GM12878 (cell line): ENCODE measurements around the gene SLC25A41. TPM values are rescaled to one million over a fixed set of nuclear protein-coding genes. Genes with fewer than 3 reads are reported as not detected.

ENCODE experiments used
- ATAC-seq: fragments of 200-7000 bp; cut with Tn5 transposase; 3 replicates; pipeline ENCODE4 v1.9.1; 2020; ENCODE audit warnings: mild to moderate bottlenecking, moderate library complexity
- BruUV-seq: library from RNA; stranded (reverse); fragments of 400-500 nt; replicated peaks from 2 replicates; lab custom pipeline; 2021; lab: Mats Ljungman, UMichigan
- CTCF ChIA-PET: fragments of 300-600 bp; sonication (Branson Sonifier 250); formaldehyde crosslinking; extraction: SDS; loops from one replicate; lab custom pipeline; 2021; ENCODE audit warnings: inconsistent platforms; lab: Yijun Ruan, JAX
- POLR2A ChIA-PET: fragments of 350-600 bp; formaldehyde crosslinking; extraction: SDS; loops from one replicate; lab custom pipeline; 2021; ENCODE audit warnings: inconsistent platforms; lab: Charles Lee
- RAD21 ChIA-PET: fragments of 300-600 bp; sonication (Branson Sonifier 250); formaldehyde crosslinking; loops from one replicate; lab custom pipeline; 2023; ENCODE audit warnings: antibody characterized with exemption; ENCODE audit not compliant: unreplicated experiment; lab: Charles Lee
- SMC1A ChIA-PET: fragments of 300-600 bp; sonication (Branson Sonifier 250); formaldehyde crosslinking; loops from one replicate; lab custom pipeline; 2023; ENCODE audit not compliant: unreplicated experiment, uncharacterized antibody; lab: Charles Lee
- DNase-seq: peaks from one replicate; pipeline ENCODE4 v3.0.0-alpha.2; 2011; ENCODE audit warnings: low read depth, low spot score
- FAIRE-seq: peaks from 3 replicates; lab custom pipeline; 2011; peaks lifted over from hg19 to GRCh38; lab: Jason Lieb, UNC
- H2AFZ ChIP-seq: 2 replicates; pipeline ENCODE4 v1.6.0; 2011; ENCODE audit warnings: low read depth, low read length, control low read depth; ENCODE audit not compliant: control insufficient read depth
- H3K27ac ChIP-seq: 2 replicates; pipeline ENCODE4 v1.5.1; 2011; ENCODE audit warnings: control low read depth; ENCODE audit not compliant: control insufficient read depth, insufficient read depth
- H3K27me3 ChIP-seq, 2 experiments: replicated peaks in 1 of 2; 2 replicates each; pipeline versions ENCODE4 v1.6.0 to v1.6.1; 2011; ENCODE audit warnings: low read length in 1 of 2; ENCODE audit not compliant: control insufficient read depth in 2 of 2, insufficient read depth in 2 of 2
- H3K36me3 ChIP-seq, 2 experiments: 2 replicates each; pipeline ENCODE4 v1.5.1; 2011; ENCODE audit warnings: low read length in 1 of 2; ENCODE audit not compliant: control insufficient read depth in 2 of 2, insufficient read depth in 2 of 2
- H3K4me1 ChIP-seq: 2 replicates; pipeline ENCODE4 v1.6.1; 2011; ENCODE audit warnings: mild to moderate bottlenecking, low read length, moderate library complexity, mixed read lengths; ENCODE audit not compliant: control insufficient read depth, insufficient read depth
- H3K4me2 ChIP-seq: 2 replicates; pipeline ENCODE4 v1.6.0; 2011; ENCODE audit warnings: control low read depth; ENCODE audit not compliant: control insufficient read depth, insufficient read depth
- H3K4me3 ChIP-seq: fragments of 200-600 bp; sonication (generic); 2 replicates; pipeline ENCODE4 v1.5.1; 2016
- H3K79me2 ChIP-seq: 2 replicates; pipeline ENCODE4 v1.6.0; 2011; ENCODE audit warnings: low read length; ENCODE audit not compliant: control insufficient read depth, insufficient read depth
- H3K9ac ChIP-seq: 2 replicates; pipeline ENCODE4 v1.8.0; 2011; ENCODE audit warnings: low read length, control low read depth, mixed read lengths; ENCODE audit not compliant: control insufficient read depth, insufficient read depth
- H3K9me3 ChIP-seq: replicated peaks from 3 replicates; pipeline ENCODE4 v1.5.1; 2011; ENCODE audit warnings: mild to moderate bottlenecking, low read length; ENCODE audit not compliant: control insufficient read depth, insufficient read depth
- H4K20me1 ChIP-seq: 2 replicates; pipeline ENCODE4 v1.6.0; 2011; ENCODE audit not compliant: control insufficient read depth, insufficient read depth
- JUND ChIP-seq: IDR thresholded peaks from 2 replicates; pipeline ENCODE4 v1.6.1; 2012; ENCODE audit warnings: low read depth, mild to moderate bottlenecking, low read length, improper control_type of control experiment, moderate library complexity
- TCF7 ChIP-seq: IDR thresholded peaks from 2 replicates; pipeline ENCODE4 v1.6.1; 2014; ENCODE audit warnings: antibody characterized with exemption, borderline replicate concordance
- USF1 ChIP-seq: IDR thresholded peaks from 2 replicates; pipeline ENCODE4 v1.6.1; 2011; ENCODE audit warnings: borderline replicate concordance, low read depth, mild to moderate bottlenecking, moderate library complexity, mixed read lengths, low read length; ENCODE audit not compliant: insufficient read depth; ENCODE audit errors: extremely low read length
- ZBTB33 ChIP-seq: fragments of 450-650 bp; IDR thresholded peaks from 2 replicates; pipeline ENCODE4 v1.6.1; 2017; ENCODE audit warnings: mild to moderate bottlenecking
- ZBTB40 ChIP-seq: fragments of 450-650 bp; IDR thresholded peaks from 2 replicates; pipeline ENCODE4 v1.6.1; 2016; ENCODE audit warnings: mild to moderate bottlenecking, moderate library complexity, borderline replicate concordance
- WGBS: methylation state at CpG from one replicate; pipeline ENCODE4 v1.1.6; 2016; ENCODE audit warnings: low lambda C conversion rate; ENCODE audit not compliant: insufficient replicate concordance, insufficient coverage; ENCODE audit errors: missing lambda C conversion rate; 5-methylcytosine and 5-hydroxymethylcytosine counted together
- in situ Hi-C: fragments of 300-500 bp; cut with MboI; formaldehyde crosslinking; loops from 9 replicates; pipeline ENCODE4 v1.14.3; 2018; ENCODE audit warnings: mixed read lengths
- intact Hi-C: fragments of 100-400 bp; cut with micrococcal nuclease; formaldehyde crosslinking; loops from one replicate; pipeline ENCODE4 v1.14.2; 2022; ENCODE audit not compliant: unreplicated experiment
- polyA plus RNA-seq, 11 experiments: library from polyadenylated mRNA; depleted of rRNA in 4 of 11; unstranded in 6 of 11; stranded (reverse) in 5 of 11; fragments of >200 nt; fragmentation: Nextera tagmentation in 4 of 11; fragmentation: Illumina TruSeq in 1 of 11; extraction: Ambion mirVana in 4 of 11; extraction: Trizol in 1 of 11; gene quantifications; 1 replicate in 1 of 11; 2 replicates in 10 of 11; pipeline versions ENCODE4 v1.2.1 to v1.2.3, GENCODE V29; 2011 to 2016; ENCODE audit warnings: inconsistent platforms in 2 of 11, missing spikeins in 2 of 11, low read depth in 1 of 11
- total RNA-seq, 4 experiments: library from RNA; depleted of rRNA in 3 of 4; stranded (reverse); fragments of >200 nt in 3 of 4; fragmentation: Illumina TruSeq in 1 of 4; extraction: Trizol in 1 of 4; gene quantifications; 2 replicates each; pipeline versions ENCODE4 v1.2.1 to v1.2.3, GENCODE V29; 2013 to 2021
- TF ChIP-seq, protein P1 (sequence below): fragments of 450-650 bp; formaldehyde crosslinking; IDR thresholded peaks from 2 replicates; pipeline ENCODE4 v1.5.0; 2022; ENCODE audit warnings: mild to moderate bottlenecking, missing genetic modification characterization
- TF ChIP-seq, protein P2 (sequence below): fragments of 450-650 bp; IDR thresholded peaks from 2 replicates; pipeline ENCODE4 v1.6.1; 2017; ENCODE audit warnings: antibody characterized with exemption, mild to moderate bottlenecking, moderate library complexity

The SLC25A41 gene
- total and polyA plus RNA-seq, 10 of the 15 experiments (the other 5 are each of a cell fraction or from before 2014, with no cell fraction given), result 0.23 to 1.2 (median 0.43) TPM; not detected in 2

DNA sequence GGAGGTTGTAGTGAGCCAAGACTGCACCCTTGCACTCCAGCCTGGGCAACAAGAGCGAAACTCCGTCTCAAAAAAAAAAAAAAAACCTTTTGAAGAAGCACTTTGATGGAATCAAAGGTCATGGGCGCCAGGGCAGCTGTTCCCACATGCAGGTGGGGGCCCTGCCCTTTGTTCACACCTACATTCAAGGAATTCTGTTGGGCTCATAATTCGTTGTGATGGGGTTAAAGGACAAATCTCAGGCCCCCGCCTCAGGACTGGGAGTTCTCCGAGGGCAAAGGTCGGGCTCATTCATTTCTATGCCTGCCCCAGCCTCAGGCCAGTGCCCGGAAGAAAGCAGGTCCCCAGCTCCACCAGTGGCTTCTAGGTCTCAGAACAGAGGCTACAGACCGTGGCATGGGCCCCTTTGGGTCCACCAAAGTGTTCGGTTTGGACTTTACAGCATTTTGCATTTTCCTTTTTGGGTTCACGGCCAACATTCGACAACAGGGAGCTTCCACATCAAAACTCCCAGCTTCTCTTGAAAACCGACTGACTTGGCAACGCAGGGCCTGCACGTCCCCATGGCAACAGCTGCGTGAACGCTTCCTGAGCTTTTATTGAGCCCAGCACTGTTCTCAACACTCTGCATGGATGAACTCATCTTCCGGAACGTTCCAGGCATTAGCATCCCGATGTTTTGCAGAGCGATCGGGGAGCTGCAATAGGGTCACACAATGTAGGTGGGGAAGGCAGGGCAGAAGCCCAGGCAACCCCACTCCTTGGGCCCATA, 30.5 kb downstream of the SLC25A41 start:
- CTCF ChIA-PET, result interaction anchor here (0.6 kb wide), 1 partner anchor 97 kb away, joined by 3 read pairs; no protein-coding TSS in a partner anchor

More for the DNA sequence above, 30.5 kb downstream of the SLC25A41 start:
- Histone ChIP-seq H3K27me3 (no peaks in the 10 kb centered on the region), H4K20me1 (no peaks in the 10 kb centered on the region), H3K4me2 (no peak overlapping the region), H3K4me3 (no peak overlapping the region), H3K4me1 (no peaks in the 10 kb centered on the region), H3K36me3 (no peaks in the 10 kb centered on the region), H3K27ac (no peak overlapping the region), H2AFZ (no peak overlapping the region), H3K9me3 (no peaks in the 10 kb centered on the region), H3K79me2 (no peaks in the 10 kb centered on the region), H3K9ac (no peak overlapping the region)
- RAD21 ChIA-PET, result no interaction called here
- POLR2A ChIA-PET, result no interaction called here
- intact Hi-C loops, result no loop called here
- BruUV-seq, result no TSS peak
- no peak for ATAC-seq
- in situ Hi-C loops, result no loop called here
- no peak for FAIRE-seq
- DNase-seq, result no peak
- SMC1A ChIA-PET, result interaction anchor here (0.5 to 1.2 kb wide), 2 partner anchors 8 to 266 kb away, joined by 3 read pairs; no protein-coding TSS in a partner anchor
- 53% methylated on average over 20 of the region's 22 CpGs for WGBS
- TF ChIP-seq, protein P1, sequence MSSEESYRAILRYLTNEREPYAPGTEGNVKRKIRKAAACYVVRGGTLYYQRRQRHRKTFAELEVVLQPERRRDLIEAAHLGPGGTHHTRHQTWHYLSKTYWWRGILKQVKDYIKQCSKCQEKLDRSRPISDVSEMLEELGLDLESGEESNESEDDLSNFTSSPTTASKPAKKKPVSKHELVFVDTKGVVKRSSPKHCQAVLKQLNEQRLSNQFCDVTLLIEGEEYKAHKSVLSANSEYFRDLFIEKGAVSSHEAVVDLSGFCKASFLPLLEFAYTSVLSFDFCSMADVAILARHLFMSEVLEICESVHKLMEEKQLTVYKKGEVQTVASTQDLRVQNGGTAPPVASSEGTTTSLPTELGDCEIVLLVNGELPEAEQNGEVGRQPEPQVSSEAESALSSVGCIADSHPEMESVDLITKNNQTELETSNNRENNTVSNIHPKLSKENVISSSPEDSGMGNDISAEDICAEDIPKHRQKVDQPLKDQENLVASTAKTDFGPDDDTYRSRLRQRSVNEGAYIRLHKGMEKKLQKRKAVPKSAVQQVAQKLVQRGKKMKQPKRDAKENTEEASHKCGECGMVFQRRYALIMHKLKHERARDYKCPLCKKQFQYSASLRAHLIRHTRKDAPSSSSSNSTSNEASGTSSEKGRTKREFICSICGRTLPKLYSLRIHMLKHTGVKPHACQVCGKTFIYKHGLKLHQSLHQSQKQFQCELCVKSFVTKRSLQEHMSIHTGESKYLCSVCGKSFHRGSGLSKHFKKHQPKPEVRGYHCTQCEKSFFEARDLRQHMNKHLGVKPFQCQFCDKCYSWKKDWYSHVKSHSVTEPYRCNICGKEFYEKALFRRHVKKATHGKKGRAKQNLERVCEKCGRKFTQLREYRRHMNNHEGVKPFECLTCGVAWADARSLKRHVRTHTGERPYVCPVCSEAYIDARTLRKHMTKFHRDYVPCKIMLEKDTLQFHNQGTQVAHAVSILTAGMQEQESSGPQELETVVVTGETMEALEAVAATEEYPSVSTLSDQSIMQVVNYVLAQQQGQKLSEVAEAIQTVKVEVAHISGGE (CRISPR knock-in tag), result no peak
- TF ChIP-seq USF1 (no peak), ZBTB40 (no peak), TCF7 (no peak), ZBTB33 (no peak), JUND (no peak)
- TF ChIP-seq, protein P2, sequence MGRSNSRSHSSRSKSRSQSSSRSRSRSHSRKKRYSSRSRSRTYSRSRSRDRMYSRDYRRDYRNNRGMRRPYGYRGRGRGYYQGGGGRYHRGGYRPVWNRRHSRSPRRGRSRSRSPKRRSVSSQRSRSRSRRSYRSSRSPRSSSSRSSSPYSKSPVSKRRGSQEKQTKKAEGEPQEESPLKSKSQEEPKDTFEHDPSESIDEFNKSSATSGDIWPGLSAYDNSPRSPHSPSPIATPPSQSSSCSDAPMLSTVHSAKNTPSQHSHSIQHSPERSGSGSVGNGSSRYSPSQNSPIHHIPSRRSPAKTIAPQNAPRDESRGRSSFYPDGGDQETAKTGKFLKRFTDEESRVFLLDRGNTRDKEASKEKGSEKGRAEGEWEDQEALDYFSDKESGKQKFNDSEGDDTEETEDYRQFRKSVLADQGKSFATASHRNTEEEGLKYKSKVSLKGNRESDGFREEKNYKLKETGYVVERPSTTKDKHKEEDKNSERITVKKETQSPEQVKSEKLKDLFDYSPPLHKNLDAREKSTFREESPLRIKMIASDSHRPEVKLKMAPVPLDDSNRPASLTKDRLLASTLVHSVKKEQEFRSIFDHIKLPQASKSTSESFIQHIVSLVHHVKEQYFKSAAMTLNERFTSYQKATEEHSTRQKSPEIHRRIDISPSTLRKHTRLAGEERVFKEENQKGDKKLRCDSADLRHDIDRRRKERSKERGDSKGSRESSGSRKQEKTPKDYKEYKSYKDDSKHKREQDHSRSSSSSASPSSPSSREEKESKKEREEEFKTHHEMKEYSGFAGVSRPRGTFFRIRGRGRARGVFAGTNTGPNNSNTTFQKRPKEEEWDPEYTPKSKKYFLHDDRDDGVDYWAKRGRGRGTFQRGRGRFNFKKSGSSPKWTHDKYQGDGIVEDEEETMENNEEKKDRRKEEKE, result no peak
